ENCODE results near the gene KIAA1549.

KIAA1549 gene

DNA sequence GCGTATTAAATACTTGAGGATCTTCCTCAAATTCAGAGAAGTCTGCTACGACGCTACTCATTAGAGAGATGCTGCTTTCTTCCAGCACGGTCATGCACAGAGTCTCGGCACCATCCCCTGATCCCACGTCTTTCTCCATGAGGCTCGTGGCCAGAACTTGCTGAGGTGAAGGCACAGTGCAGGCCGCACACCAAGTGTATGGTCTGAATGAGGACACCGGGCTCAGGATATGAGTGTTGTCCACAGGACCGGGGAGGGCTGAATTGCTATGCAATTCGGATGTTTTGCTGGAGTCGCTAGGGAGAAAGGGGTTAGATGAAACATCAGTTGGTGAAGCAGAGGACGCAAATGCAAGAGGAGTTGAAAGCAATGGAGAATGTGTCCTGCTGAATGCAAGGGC lies 63.0 kb downstream of the KIAA1549 start:
- in situ Hi-C loops (cut with HindIII; ENCODE audit: low sequenced_read_pairs), result no loop called here
- TF ChIP-seq, protein P1, sequence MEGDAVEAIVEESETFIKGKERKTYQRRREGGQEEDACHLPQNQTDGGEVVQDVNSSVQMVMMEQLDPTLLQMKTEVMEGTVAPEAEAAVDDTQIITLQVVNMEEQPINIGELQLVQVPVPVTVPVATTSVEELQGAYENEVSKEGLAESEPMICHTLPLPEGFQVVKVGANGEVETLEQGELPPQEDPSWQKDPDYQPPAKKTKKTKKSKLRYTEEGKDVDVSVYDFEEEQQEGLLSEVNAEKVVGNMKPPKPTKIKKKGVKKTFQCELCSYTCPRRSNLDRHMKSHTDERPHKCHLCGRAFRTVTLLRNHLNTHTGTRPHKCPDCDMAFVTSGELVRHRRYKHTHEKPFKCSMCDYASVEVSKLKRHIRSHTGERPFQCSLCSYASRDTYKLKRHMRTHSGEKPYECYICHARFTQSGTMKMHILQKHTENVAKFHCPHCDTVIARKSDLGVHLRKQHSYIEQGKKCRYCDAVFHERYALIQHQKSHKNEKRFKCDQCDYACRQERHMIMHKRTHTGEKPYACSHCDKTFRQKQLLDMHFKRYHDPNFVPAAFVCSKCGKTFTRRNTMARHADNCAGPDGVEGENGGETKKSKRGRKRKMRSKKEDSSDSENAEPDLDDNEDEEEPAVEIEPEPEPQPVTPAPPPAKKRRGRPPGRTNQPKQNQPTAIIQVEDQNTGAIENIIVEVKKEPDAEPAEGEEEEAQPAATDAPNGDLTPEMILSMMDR (IDR thresholded peaks at IDR 0.05; ENCODE audit: low read depth, low read length, missing control alignments), result no peak
- no peak for DNase-seq (ENCODE audit: low read depth)
- no peak overlapping the region for H3K4me3 ChIP-seq (ENCODE audit: low read depth, low read length)

DNA sequence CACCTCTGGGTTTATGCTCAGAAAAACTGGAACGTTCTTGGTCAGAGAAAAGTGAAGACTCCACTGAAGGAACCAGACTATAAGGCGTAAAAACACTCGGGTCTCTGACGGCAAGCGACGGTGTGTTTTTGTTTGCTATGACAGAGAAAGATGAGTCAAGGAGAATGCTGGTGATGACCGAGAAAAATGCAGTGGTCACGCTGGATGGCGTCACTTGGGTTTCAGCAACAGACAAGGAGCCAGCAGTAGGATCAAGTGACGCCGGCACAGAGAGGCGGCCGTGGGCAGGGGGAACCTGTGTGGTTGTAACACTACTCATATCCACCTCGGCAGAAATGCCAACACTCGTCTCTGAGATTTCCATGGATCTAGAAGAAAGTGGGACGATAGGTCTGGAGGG lies 63.4 kb downstream of the KIAA1549 start:
- H3K4me3 ChIP-seq (ENCODE audit: low read depth, low read length), result no peak overlapping the region
- TF ChIP-seq, protein P1 (IDR thresholded peaks at IDR 0.05; ENCODE audit: low read depth, low read length, missing control alignments), result no peak
- no peak for DNase-seq (ENCODE audit: low read depth)
- in situ Hi-C loops (cut with HindIII; ENCODE audit: low sequenced_read_pairs), result no loop called here

DNA sequence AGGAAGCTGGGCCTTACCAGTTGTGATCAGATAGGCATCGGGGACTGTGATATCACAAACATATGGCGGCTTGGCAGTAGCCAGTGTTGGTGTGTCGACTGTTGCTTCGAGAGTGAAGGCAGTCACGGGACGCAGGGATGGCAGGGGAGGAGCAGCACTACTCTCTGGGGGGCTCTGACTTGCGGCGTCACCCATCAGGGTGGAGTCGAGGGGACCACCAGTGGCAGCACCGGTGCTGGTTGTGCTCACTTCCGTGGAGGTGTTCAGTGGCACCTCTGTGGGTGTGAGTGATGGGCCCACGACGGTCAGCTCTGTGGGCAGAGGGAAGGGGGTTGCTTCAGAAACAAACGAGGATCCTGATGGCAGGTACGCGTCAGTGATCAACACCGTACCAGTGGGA lies 64.5 kb downstream of the KIAA1549 start:
- in situ Hi-C loops (cut with HindIII; ENCODE audit: low sequenced_read_pairs), result no loop called here
- DNase-seq (ENCODE audit: low read depth), result no peak
- no peak overlapping the region for H3K4me3 ChIP-seq (ENCODE audit: low read depth, low read length)
- TF ChIP-seq, protein P1 (IDR thresholded peaks at IDR 0.05; ENCODE audit: low read depth, low read length, missing control alignments), result no peak

DNA sequence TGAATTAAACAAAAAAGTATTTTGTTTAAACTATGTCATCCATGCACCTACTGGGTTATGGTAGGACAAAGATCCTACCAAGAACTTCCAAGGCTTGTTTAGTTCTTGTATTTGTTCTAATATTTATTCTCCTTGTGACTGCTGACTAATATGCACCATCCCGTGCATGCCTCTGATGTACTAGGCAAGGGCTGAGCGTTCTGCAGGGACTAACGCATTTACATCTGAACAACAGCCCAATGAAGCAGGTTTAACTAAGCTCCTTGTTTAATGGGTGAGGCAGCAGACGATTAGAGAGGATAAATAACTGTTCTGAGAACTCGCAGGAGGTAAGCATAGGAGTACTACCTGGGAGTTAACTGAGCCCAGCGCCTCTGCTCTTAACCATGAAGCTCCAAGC lies 64.9 kb downstream of the KIAA1549 start:
- H3K4me3 ChIP-seq (ENCODE audit: low read depth, low read length), result no peak overlapping the region
- TF ChIP-seq, protein P1 (IDR thresholded peaks at IDR 0.05; ENCODE audit: low read depth, low read length, missing control alignments), result no peak
- DNase-seq (ENCODE audit: low read depth), result no peak
- in situ Hi-C loops (cut with HindIII; ENCODE audit: low sequenced_read_pairs), result no loop called here

DNA sequence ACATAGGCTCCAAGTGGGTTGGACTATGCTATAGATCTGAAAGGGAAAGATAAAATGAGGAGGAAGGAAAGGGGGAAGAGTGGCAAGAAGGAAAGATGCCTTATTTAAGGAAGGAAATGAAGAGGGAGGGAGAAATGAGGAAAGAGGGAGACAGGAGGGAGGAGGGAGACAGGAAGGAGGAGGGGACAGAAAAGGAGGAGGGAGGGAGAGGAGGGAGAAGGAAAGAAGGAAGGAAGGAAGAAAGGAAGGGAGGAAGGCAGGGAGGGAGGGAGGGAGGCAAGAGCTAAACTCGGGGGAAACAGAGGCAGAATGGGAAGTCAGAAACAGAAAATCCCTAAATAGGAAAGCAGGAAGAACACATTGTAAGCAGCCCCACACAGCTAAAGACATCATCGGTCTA lies 67.4 kb downstream of the KIAA1549 start:
- no peak for DNase-seq (ENCODE audit: low read depth)
- in situ Hi-C loops (cut with HindIII; ENCODE audit: low sequenced_read_pairs), result loop anchor here (5.0 kb wide), 1 partner anchor 61 kb away; no protein-coding TSS in a partner anchor
- TF ChIP-seq, protein P1 (IDR thresholded peaks at IDR 0.05; ENCODE audit: low read depth, low read length, missing control alignments), result no peak
- H3K4me3 ChIP-seq (ENCODE audit: low read depth, low read length), result no peak overlapping the region

DNA sequence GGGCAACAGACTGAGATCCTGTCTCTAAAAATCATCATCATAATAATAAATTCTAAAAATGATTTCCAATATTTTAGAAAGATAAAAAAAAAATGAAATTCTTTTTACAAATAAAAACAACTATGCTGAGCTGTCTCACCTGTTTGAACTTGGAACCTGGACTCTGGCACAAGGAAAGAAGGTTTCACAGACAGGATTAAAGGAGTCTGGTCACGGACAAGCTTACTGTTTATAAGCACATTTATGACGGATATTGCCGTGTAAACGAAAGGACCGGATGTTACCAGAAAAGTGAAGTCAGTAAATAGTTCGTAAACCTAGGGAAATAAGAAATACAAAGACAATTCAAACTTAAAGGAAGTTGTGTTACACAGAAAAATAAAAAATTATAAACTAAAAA lies 70.2 kb downstream of the KIAA1549 start:
- DNase-seq (ENCODE audit: low read depth), result no peak
- in situ Hi-C loops (cut with HindIII; ENCODE audit: low sequenced_read_pairs), result loop anchor here (5.0 kb wide), 1 partner anchor 59 kb away; no protein-coding TSS in a partner anchor
- TF ChIP-seq, protein P1 (IDR thresholded peaks at IDR 0.05; ENCODE audit: low read depth, low read length, missing control alignments), result no peak
- H3K4me3 ChIP-seq (ENCODE audit: low read depth, low read length), result no peak overlapping the region

DNA sequence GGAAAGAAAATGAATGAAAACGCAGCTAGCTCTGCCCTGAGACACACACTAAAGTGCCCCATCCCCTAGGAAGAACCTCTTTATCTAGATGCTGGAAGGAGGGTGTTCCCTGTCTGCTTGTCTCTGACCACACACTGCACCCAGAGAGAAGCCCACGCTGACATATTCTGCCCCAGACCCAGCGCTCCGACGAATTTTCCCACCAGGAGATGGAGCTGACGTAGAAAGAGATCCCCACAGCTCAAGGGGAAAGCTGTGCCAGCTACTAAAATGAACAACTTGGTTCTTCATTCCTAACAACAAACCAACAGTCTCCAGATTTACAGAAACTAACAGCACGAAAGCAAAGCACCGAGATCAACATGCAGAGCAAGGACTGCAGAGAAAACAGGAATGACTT lies 73.3 kb downstream of the KIAA1549 start:
- DNase-seq (ENCODE audit: low read depth), result no peak
- in situ Hi-C loops (cut with HindIII; ENCODE audit: low sequenced_read_pairs), result no loop called here
- no peak overlapping the region for H3K4me3 ChIP-seq (ENCODE audit: low read depth, low read length)
- TF ChIP-seq, protein P1 (IDR thresholded peaks at IDR 0.05; ENCODE audit: low read depth, low read length, missing control alignments), result no peak
